Progenitor cell of endocrine pancreas (in vitro differentiated cells): ENCODE results near the gene LILRB5. TPM values are rescaled to one million over a fixed set of nuclear protein-coding genes. Genes with fewer than 3 reads are reported as not detected.
"Not testable (repeated sequence)": the region's sequence is repeated elsewhere in the genome, so short reads cannot be mapped to it uniquely, and the experiment has no call there.

Experiments
- DNase-seq: peaks from one replicate; pipeline ENCODE4 v3.0.0; 2021; ENCODE audit warnings: low spot score; ENCODE audit not compliant: unreplicated experiment
- H3K27ac Mint-ChIP-seq: 2 replicates; pipeline ENCODE4 v1.8.0; 2021; ENCODE audit warnings: mild to moderate bottlenecking, moderate library complexity, mixed read lengths
- H3K27me3 Mint-ChIP-seq: 2 replicates; pipeline ENCODE4 v1.8.0; 2021; ENCODE audit warnings: mixed read lengths
- H3K36me3 Mint-ChIP-seq: 2 replicates; pipeline ENCODE4 v1.8.0; 2022; ENCODE audit warnings: mixed read lengths; ENCODE audit not compliant: insufficient read depth
- H3K4me1 Mint-ChIP-seq: 2 replicates; pipeline ENCODE4 v1.8.0; 2021; ENCODE audit warnings: low read depth, mixed read lengths
- H3K4me3 Mint-ChIP-seq: 2 replicates; pipeline ENCODE4 v1.8.0; 2021; ENCODE audit warnings: low read depth, mild to moderate bottlenecking, moderate library complexity, mixed read lengths
- H3K9me3 Mint-ChIP-seq: 2 replicates; pipeline ENCODE4 v1.8.0; 2021; ENCODE audit warnings: low read depth, mixed read lengths
- CTCF ChIP-seq: fragments of 200-600 bp; sonication (generic); IDR thresholded peaks from one replicate; pipeline ENCODE4 v1.5.0; 2021; ENCODE audit warnings: antibody characterized with exemption, mild to moderate bottlenecking; ENCODE audit not compliant: unreplicated experiment
- total RNA-seq: library from RNA; stranded (reverse); gene quantifications from 2 replicates; pipeline ENCODE4 v1.2.1, GENCODE V29; 2021

Gene LILRB5
- total RNA-seq, 1 donor from 2014 or later, result not detected

GRCh38 chr19:54207676-54207982 is 49.4 kb downstream of the LILRB5 start:
- TF ChIP-seq CTCF, result no peak
- no peak for DNase-seq
- peaks cover 32% of the 10 kb centered on the region for H3K36me3 Mint-ChIP-seq
- H3K27ac Mint-ChIP-seq, result peak overlapping the region; percentile 79
- H3K27me3 Mint-ChIP-seq, result no peaks in the 10 kb centered on the region
- peaks cover 52% of the 10 kb centered on the region for H3K4me1 Mint-ChIP-seq
- H3K4me3 Mint-ChIP-seq, result no peak overlapping the region
- no peaks in the 10 kb centered on the region for H3K9me3 Mint-ChIP-seq

GRCh38 chr19:54207193-54207592 is 49.9 kb downstream of the LILRB5 start:
- not testable (repeated sequence) for H3K27ac Mint-ChIP-seq, H3K27me3 Mint-ChIP-seq, H3K4me3 Mint-ChIP-seq, H3K9me3 Mint-ChIP-seq, DNase-seq
- Mint-ChIP-seq H3K4me1 (peaks cover 57% of the 10 kb centered on the region), H3K36me3 (peaks cover 35% of the 10 kb centered on the region)

- H3K9me3 Mint-ChIP-seq, result no peaks in the 10 kb centered on the region
- H3K36me3 Mint-ChIP-seq, result peaks cover 35% of the 10 kb centered on the region
- peaks cover 60% of the 10 kb centered on the region for H3K4me1 Mint-ChIP-seq
- no peak overlapping the region for H3K4me3 Mint-ChIP-seq
- H3K27ac Mint-ChIP-seq, result no peak overlapping the region
- TF ChIP-seq CTCF, result no peak
- no peak for DNase-seq
- no peaks in the 10 kb centered on the region for H3K27me3 Mint-ChIP-seq
These were observed 50.3 kb downstream of the LILRB5 start for GRCh38 chr19:54206831-54207177.

- peaks cover 34% of the 10 kb centered on the region for H3K36me3 Mint-ChIP-seq
- TF ChIP-seq CTCF, result no peak
- DNase-seq, result no peak
- H3K4me3 Mint-ChIP-seq, result no peak overlapping the region
- no peak overlapping the region for H3K27ac Mint-ChIP-seq
- H3K9me3 Mint-ChIP-seq, result no peaks in the 10 kb centered on the region
- peaks cover 62% of the 10 kb centered on the region for H3K4me1 Mint-ChIP-seq
- no peaks in the 10 kb centered on the region for H3K27me3 Mint-ChIP-seq
These were observed 50.8 kb downstream of the LILRB5 start for GRCh38 chr19:54206030-54206830.

GRCh38 chr19:54204767-54205468 is 52.2 kb downstream of the LILRB5 start:
- DNase-seq, result no peak
- Mint-ChIP-seq H3K9me3 (no peaks in the 10 kb centered on the region), H3K36me3 (peaks cover 31% of the 10 kb centered on the region), H3K27me3 (no peaks in the 10 kb centered on the region), H3K4me1 (peaks cover 51% of the 10 kb centered on the region), H3K4me3 (no peak overlapping the region), H3K27ac (peak overlapping the region; percentile 22)
- no peak for TF ChIP-seq CTCF
